MCF 10A (cell line): ENCODE results near the gene MEX3D. TPM values are rescaled to one million over a fixed set of nuclear protein-coding genes. Genes with fewer than 3 reads are reported as not detected.

Experiments used
- BruUV-seq: library from RNA; stranded (reverse); fragments of 400-500 nt; replicated peaks from 2 replicates; lab custom pipeline; 2021; lab: Mats Ljungman, UMichigan
- CTCF ChIA-PET: fragments of 300-600 bp; sonication (Branson Sonifier 250); formaldehyde crosslinking; extraction: SDS; loops from one replicate; lab custom pipeline; 2021; ENCODE audit warnings: antibody characterized with exemption, inconsistent platforms; lab: Yijun Ruan, JAX
- POLR2A ChIA-PET: fragments of 300-600, 350-650 bp; sonication (Branson Sonifier 250); formaldehyde crosslinking; extraction: SDS; loops from one replicate; lab custom pipeline; 2020; ENCODE audit warnings: antibody characterized with exemption, inconsistent platforms; lab: Yijun Ruan, JAX
- DNase-seq: peaks from one replicate; pipeline ENCODE4 v3.0.0-alpha.2; 2018; ENCODE audit not compliant: unreplicated experiment
- H3K27ac Mint-ChIP-seq: one replicate; pipeline ENCODE4 v1.8.0; 2022; ENCODE audit warnings: mild to moderate bottlenecking, low read depth, mixed read lengths; ENCODE audit not compliant: unreplicated experiment
- H3K27me3 Mint-ChIP-seq: one replicate; pipeline ENCODE4 v1.8.0; 2022; ENCODE audit warnings: mixed read lengths; ENCODE audit not compliant: insufficient read depth, unreplicated experiment
- H3K36me3 Mint-ChIP-seq: one replicate; pipeline ENCODE4 v1.8.0; 2022; ENCODE audit warnings: mild to moderate bottlenecking, moderate library complexity, mixed read lengths; ENCODE audit not compliant: insufficient read depth, unreplicated experiment
- H3K4me1 Mint-ChIP-seq: one replicate; pipeline ENCODE4 v1.8.0; 2022; ENCODE audit warnings: mixed read lengths; ENCODE audit not compliant: insufficient read depth, unreplicated experiment
- H3K4me3 Mint-ChIP-seq: one replicate; pipeline ENCODE4 v1.8.0; 2022; ENCODE audit warnings: mild to moderate bottlenecking, moderate library complexity, mixed read lengths; ENCODE audit not compliant: unreplicated experiment
- H3K9me3 Mint-ChIP-seq: one replicate; pipeline ENCODE4 v1.8.0; 2022; ENCODE audit warnings: mixed read lengths; ENCODE audit not compliant: unreplicated experiment
- CTCF ChIP-seq: fragments of 200-600 bp; IDR thresholded peaks from one replicate; pipeline ENCODE4 v1.8.0; 2022; ENCODE audit warnings: antibody characterized with exemption, mild to moderate bottlenecking; ENCODE audit not compliant: unreplicated experiment
- intact Hi-C: fragments of 100-400 bp; cut with micrococcal nuclease; formaldehyde crosslinking; loops from 2 replicates; pipeline ENCODE4 v1.14.1; 2022
- total RNA-seq: library from RNA; stranded (reverse); gene quantifications from 2 replicates; pipeline ENCODE4 v1.2.3, GENCODE V29; 2022

Gene MEX3D
- total RNA-seq, 1 experiment from 2014 or later, result 20.0 TPM

GRCh38 chr19:1574354-1575136 lies 6.4 kb upstream of the MEX3D start:
- H3K9me3 Mint-ChIP-seq, result no peaks in the 10 kb centered on the region

GRCh38 chr19:1572795-1573194 lies 4.7 kb upstream of the MEX3D start:
- CTCF ChIA-PET, result interaction anchor here (0.6 to 1.2 kb wide), 2 partner anchors 27 to 264 kb away, joined by 3 to 5 read pairs; no protein-coding TSS in a partner anchor
- no peak overlapping the region for H3K4me3 Mint-ChIP-seq
- H3K27ac Mint-ChIP-seq, result peak overlapping the region; percentile 28
- peaks cover 30% of the 10 kb centered on the region for H3K36me3 Mint-ChIP-seq
- peaks cover 17% of the 10 kb centered on the region for H3K27me3 Mint-ChIP-seq
- TF ChIP-seq CTCF, result no peak
- POLR2A ChIA-PET, result interaction anchor here (1.3 kb wide), 1 partner anchor 18 kb away, joined by 3 read pairs; no protein-coding TSS in a partner anchor
- intact Hi-C loops, result no loop called here
- no peaks in the 10 kb centered on the region for H3K4me1 Mint-ChIP-seq
- no peaks in the 10 kb centered on the region for H3K9me3 Mint-ChIP-seq
- no TSS peak for BruUV-seq
- no peak for DNase-seq

More at GRCh38 chr19:1574354-1575136, 6.4 kb upstream of the MEX3D start:
- no peak for DNase-seq
- CTCF ChIA-PET, result interaction anchor here (0.7 to 1.0 kb wide), 2 partner anchors 9 to 44 kb away, joined by 3 read pairs; no protein-coding TSS in a partner anchor
- Mint-ChIP-seq H3K36me3 (peaks cover 44% of the 10 kb centered on the region), H3K27me3 (peaks cover 14% of the 10 kb centered on the region), H3K4me3 (no peak overlapping the region), H3K27ac (no peak overlapping the region), H3K4me1 (no peaks in the 10 kb centered on the region)
- intact Hi-C loops, result no loop called here
- BruUV-seq, result TSS peak; percentile 9
- POLR2A ChIA-PET, result interaction anchor here (2.2 kb wide), 1 partner anchor 16 kb away, joined by 11 read pairs; no protein-coding TSS in a partner anchor
- TF ChIP-seq CTCF, result no peak

GRCh38 chr19:1571358-1571757 lies 3.2 kb upstream of the MEX3D start:
- intact Hi-C loops, result no loop called here
- peaks cover 17% of the 10 kb centered on the region for H3K27me3 Mint-ChIP-seq
- no peak for DNase-seq
- ChIA-PET POLR2A (no interaction called here), CTCF (no interaction called here)
- no peak overlapping the region for H3K27ac Mint-ChIP-seq
- no TSS peak for BruUV-seq
- peaks cover 21% of the 10 kb centered on the region for H3K36me3 Mint-ChIP-seq
- no peaks in the 10 kb centered on the region for H3K9me3 Mint-ChIP-seq
- H3K4me1 Mint-ChIP-seq, result no peaks in the 10 kb centered on the region
- no peak for TF ChIP-seq CTCF
- H3K4me3 Mint-ChIP-seq, result no peak overlapping the region

- Mint-ChIP-seq H3K4me3 (no peak overlapping the region), H3K27ac (no peak overlapping the region), H3K4me1 (no peaks in the 10 kb centered on the region), H3K9me3 (no peaks in the 10 kb centered on the region), H3K27me3 (peaks cover 17% of the 10 kb centered on the region), H3K36me3 (peaks cover 16% of the 10 kb centered on the region)
- intact Hi-C loops, result no loop called here
- no peak for TF ChIP-seq CTCF
- BruUV-seq, result no TSS peak
- DNase-seq, result no peak
- ChIA-PET CTCF (interaction anchor here (0.7 to 1.1 kb wide), 2 partner anchors 20 to 25 kb away, joined by 3 read pairs; no protein-coding TSS in a partner anchor), POLR2A (no interaction called here)
Measured at GRCh38 chr19:1570836-1571235, 2.7 kb upstream of the MEX3D start.
